Bronchial epithelial cell (primary cell): Measurements from ENCODE around the gene LYRM4. TPM values are rescaled to one million over a fixed set of nuclear protein-coding genes. Genes with fewer than 3 reads are reported as not detected.
A peak's percentile ranks its signal among the peaks of the same experiment; 100 is the strongest.

Experiments used
- DNase-seq: peaks from one replicate; pipeline ENCODE4 v3.0.0-alpha.2; 2010; ENCODE audit warnings: low read depth
- FAIRE-seq: peaks from 2 replicates; lab custom pipeline; 2011; peaks lifted over from hg19 to GRCh38; lab: Jason Lieb, UNC
- H3K27me3 ChIP-seq: 2 replicates; pipeline ENCODE4 v1.5.1; 2011; ENCODE audit warnings: low read length; ENCODE audit not compliant: control insufficient read depth, insufficient read depth
- H3K36me3 ChIP-seq: 2 replicates; pipeline ENCODE4 v1.5.1; 2011; ENCODE audit warnings: low read length; ENCODE audit not compliant: control insufficient read depth, insufficient read depth
- H3K4me3 ChIP-seq: 2 replicates; pipeline ENCODE4 v1.5.1; 2011; ENCODE audit warnings: mild to moderate bottlenecking, low read depth, low read length, control low read depth
- total RNA-seq: library from RNA; depleted of rRNA; stranded (reverse); fragments of >200 nt; gene quantifications from 2 replicates; pipeline ENCODE4 v1.2.1, GENCODE V29; 2014
- TF ChIP-seq, protein P1 (sequence below): IDR thresholded peaks from 2 replicates; pipeline ENCODE4 v1.5.1; 2011; ENCODE audit warnings: mild to moderate bottlenecking, moderate library complexity, low read length, control low read depth, inconsistent platforms; ENCODE audit not compliant: insufficient read depth, severe bottlenecking

The LYRM4 gene
- total RNA-seq, 1 donor from 2014 or later = 15.3 TPM

- H3K27me3 ChIP-seq = no peaks in the 10 kb centered on the region
- no peak overlapping the region for H3K4me3 ChIP-seq
- FAIRE-seq (no peak), DNase-seq (peak; percentile 71)
- TF ChIP-seq, protein P1, sequence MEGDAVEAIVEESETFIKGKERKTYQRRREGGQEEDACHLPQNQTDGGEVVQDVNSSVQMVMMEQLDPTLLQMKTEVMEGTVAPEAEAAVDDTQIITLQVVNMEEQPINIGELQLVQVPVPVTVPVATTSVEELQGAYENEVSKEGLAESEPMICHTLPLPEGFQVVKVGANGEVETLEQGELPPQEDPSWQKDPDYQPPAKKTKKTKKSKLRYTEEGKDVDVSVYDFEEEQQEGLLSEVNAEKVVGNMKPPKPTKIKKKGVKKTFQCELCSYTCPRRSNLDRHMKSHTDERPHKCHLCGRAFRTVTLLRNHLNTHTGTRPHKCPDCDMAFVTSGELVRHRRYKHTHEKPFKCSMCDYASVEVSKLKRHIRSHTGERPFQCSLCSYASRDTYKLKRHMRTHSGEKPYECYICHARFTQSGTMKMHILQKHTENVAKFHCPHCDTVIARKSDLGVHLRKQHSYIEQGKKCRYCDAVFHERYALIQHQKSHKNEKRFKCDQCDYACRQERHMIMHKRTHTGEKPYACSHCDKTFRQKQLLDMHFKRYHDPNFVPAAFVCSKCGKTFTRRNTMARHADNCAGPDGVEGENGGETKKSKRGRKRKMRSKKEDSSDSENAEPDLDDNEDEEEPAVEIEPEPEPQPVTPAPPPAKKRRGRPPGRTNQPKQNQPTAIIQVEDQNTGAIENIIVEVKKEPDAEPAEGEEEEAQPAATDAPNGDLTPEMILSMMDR = no peak
- H3K36me3 ChIP-seq = no peaks in the 10 kb centered on the region
Observed at GRCh38 chr6:5159162-5159561, 101.6 kb downstream of the LYRM4 start.

DNA sequence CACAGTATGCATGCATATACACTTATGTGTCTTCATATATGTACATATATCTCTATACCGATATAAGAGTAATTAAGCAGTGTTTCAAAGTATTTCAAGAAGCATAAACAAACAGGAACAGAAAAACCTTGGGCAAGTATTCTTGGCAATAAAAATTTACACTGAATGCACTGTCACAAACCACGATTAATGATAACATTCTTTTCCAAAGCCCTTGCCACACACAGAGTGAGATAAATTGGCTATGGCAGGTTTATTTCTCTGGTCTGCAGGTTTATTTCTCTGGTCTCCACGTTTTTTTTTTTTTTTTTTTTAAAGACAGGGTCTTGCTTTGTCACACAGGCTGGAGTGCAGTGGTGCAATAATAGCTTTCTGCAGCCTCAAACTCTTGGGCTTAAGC is 102.6 kb downstream of the LYRM4 start:
- TF ChIP-seq, protein P1 = no peak
- no peak overlapping the region for H3K4me3 ChIP-seq
- DNase-seq = no peak
- H3K27me3 ChIP-seq = no peaks in the 10 kb centered on the region
- no peaks in the 10 kb centered on the region for H3K36me3 ChIP-seq
- FAIRE-seq = no peak

- no peaks in the 10 kb centered on the region for H3K27me3 ChIP-seq
- TF ChIP-seq, protein P1 = no peak
- FAIRE-seq (no peak), DNase-seq (no peak)
- no peaks in the 10 kb centered on the region for H3K36me3 ChIP-seq
- no peak overlapping the region for H3K4me3 ChIP-seq
Observed at GRCh38 chr6:5157621-5158138, 103.1 kb downstream of the LYRM4 start.

- H3K27me3 ChIP-seq = no peaks in the 10 kb centered on the region
- FAIRE-seq (no peak), DNase-seq (no peak)
- H3K36me3 ChIP-seq = no peaks in the 10 kb centered on the region
- H3K4me3 ChIP-seq = no peak overlapping the region
- TF ChIP-seq, protein P1 = no peak
Observed at GRCh38 chr6:5156627-5157026, 104.1 kb downstream of the LYRM4 start.

GRCh38 chr6:5155906-5156305 is 104.8 kb downstream of the LYRM4 start:
- DNase-seq (no peak), FAIRE-seq (no peak)
- Histone ChIP-seq H3K36me3 (no peaks in the 10 kb centered on the region), H3K27me3 (no peaks in the 10 kb centered on the region), H3K4me3 (no peak overlapping the region)
- TF ChIP-seq, protein P1 = no peak

GRCh38 chr6:5153186-5153585 is 107.6 kb downstream of the LYRM4 start:
- Histone ChIP-seq H3K27me3 (no peaks in the 10 kb centered on the region), H3K36me3 (no peaks in the 10 kb centered on the region), H3K4me3 (no peak overlapping the region)
- FAIRE-seq = no peak
- DNase-seq = no peak
- TF ChIP-seq, protein P1 = no peak
